HG02943 (cell line): ENCODE measurements around the gene IP6K3.

ENCODE experiments used
- ATAC-seq: cut with Tn5 transposase; IDR thresholded peaks from one replicate; pipeline ENCODE4 v1.9.1; 2021; ENCODE audit warnings: mild to moderate bottlenecking, low read depth, moderate library complexity; ENCODE audit not compliant: unreplicated experiment

Gene IP6K3

DNA sequence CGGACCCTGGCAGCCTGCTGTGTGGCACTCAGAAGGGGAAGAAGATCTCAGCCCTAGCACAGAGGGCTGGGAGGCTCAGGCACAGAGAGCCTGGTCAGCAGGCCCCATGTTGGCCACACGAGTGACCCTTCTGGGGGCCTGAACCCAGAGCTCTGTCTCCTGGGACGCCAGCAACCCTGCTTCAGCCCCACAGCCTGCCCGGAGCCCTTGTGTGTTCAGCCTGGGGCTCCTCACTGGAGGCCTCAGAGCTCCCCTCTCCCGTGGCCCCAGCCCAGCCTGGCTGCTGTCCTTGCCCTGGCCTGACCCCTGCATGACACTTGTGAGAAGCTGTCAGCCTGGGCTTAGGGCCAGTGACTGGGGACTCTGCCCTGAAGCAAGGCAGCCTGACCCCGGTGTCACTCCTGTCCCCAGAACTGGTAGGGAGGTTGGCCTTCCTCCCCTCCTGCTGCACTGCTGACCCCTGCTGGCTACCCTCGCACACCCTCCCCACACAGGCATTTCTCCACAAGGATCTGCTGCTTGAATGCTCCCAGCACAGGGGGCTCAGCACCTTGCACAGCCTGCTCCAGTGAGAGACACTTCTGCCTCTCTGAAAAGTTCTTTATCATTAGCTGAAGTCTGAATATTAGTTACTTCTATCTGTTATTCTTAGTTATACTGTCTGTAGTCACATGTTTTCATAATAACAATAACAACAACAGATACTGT is 15.4 kb upstream of the IP6K3 start:
- ATAC-seq, result no peak

DNA sequence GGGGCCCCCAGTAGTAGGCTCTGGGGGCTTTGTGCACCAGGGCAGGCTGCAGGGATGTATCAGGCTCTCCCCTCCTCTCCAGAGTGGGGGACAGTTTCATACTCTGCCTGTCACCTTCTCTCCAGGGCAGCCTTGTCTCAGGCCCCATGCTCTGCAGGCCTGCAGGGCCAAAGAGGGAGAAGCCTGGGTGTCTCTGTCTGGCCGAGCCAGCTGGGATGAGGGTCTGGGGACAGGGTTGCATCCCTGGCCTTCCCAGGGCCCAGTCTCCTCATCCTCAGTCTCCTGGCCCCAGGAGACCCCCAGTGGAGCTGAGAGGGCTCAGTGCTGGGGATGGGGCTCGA is 14.8 kb upstream of the IP6K3 start:
- no peak for ATAC-seq

DNA sequence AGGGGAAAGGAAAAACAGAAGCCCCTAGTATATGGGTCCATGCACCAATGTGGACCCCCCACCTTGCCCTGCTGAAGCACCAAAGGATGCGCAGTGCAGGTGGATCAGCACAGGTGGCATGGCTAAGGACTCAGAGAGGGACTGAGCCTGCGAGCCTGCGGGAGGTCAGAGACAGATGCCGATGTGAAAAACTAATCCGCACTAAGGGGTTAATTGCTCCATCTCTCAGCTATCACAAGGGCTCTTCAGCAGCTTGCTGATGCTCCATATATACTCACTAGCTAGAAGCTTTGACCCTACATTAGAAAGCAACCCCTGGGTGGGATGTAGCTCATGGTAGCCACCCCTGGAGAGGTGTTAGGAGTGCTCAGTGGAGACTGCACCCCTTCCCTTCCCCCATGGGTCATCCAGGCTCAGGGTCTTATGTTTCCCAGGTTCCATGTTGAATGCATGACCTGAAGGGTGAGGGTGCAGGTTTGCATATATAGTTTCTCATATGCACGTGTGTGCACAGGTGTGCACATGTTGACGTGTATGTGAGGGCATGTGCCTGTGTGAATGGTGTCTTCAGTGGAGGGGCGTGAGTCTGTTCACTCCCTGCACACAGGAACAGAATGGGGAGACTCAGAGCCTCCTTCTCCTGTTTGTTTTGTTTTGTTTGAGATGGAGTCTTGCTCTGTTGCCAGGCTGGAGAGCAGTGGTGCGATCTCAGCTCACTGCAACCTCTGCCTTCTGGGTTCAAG is 13.4 kb upstream of the IP6K3 start:
- ATAC-seq, result no peak

DNA sequence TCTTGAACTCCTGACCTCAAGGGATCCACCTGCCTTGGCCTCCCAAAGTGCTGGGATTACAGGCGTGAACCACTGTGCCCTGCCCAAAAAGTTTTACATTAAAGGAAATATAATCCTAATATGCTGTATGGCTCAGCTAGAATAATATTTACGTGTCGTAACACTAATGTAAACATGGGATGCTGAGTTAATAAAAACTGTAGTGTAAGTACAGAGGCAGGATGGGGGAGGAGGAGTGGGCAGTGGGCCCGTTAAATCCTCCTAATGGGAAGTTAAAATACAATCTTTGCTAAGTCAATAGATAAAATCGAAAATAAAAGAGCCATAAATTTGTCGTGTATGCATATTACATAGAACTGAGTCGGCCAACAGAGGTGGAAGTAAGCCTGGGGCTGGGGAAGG is 12.1 kb upstream of the IP6K3 start:
- ATAC-seq, result no peak

DNA sequence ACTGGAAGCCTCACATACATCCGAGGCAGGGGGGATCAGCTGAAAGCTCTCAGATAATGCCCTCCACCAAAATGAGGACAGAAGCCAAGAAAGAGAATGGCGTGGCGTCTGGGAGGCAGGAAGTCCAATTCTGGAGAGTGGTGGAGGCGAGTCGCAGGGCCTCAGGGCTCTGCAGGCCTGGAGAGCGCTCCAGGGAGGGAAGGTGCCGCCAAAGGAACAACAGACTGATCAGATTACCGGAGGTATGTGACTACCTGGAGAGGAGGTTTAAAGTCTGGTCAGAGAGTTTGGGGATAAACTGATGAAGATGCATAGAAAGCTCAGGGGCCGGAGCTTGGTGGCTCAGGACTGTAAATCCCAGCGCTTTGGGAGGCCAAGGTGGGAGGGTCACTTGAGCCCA is 11.2 kb upstream of the IP6K3 start:
- ATAC-seq, result no peak

DNA sequence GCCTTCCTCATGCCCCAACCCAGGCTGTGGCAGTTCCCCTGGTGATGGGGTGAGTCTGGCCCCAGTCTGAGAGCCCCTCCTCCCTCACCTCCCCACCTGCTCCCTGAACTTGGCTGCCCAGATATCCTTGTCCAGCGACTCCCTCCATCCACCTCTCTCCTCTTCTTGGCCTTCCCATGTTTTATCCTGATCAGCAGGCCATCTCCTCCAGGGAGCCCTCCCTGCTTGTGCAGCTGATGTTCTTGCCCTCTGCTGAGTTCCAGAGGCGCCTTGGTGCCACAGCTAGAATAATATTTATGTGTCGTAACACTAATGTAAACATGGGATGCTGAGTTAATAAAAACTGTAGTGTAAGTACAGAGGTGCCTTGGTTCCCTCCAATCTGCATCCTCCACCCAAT is 10.4 kb upstream of the IP6K3 start:
- no peak for ATAC-seq

DNA sequence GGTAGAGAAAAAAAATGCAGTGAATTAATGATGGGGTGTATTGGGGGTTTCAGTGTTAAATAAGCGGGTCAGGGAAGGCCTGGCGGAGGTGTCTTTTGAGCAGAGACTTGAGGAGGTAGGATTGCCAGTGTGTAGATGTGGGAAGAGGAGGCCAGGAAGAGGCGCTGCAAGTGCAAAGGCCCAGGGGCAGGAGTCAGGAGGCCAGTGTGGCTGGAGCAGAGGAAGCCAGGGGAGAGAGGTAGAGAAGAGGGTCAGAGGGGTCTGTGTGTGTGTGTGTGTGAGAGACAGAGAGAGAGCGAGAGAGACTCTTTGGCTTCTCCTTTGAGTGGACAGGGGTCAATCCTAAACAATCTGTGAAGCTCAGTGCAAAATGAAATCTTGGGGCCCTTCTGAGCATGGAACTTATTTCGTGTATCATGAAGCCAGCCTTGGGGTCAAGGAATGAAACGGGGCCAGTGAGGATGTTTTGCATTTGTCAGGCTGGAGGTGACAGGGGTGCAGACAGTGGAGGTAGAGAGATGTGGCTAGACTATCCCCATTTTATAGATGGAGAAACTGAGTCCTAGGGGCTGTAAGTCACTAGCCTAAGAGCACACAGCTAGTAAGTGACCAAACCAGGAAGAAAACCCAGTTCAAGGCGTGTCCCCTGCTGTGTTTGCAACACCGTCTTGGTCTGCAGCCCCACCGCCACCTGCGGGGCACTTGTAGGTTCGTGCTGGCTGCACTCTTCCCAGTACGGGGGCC is 9.7 kb upstream of the IP6K3 start:
- ATAC-seq, result no peak

DNA sequence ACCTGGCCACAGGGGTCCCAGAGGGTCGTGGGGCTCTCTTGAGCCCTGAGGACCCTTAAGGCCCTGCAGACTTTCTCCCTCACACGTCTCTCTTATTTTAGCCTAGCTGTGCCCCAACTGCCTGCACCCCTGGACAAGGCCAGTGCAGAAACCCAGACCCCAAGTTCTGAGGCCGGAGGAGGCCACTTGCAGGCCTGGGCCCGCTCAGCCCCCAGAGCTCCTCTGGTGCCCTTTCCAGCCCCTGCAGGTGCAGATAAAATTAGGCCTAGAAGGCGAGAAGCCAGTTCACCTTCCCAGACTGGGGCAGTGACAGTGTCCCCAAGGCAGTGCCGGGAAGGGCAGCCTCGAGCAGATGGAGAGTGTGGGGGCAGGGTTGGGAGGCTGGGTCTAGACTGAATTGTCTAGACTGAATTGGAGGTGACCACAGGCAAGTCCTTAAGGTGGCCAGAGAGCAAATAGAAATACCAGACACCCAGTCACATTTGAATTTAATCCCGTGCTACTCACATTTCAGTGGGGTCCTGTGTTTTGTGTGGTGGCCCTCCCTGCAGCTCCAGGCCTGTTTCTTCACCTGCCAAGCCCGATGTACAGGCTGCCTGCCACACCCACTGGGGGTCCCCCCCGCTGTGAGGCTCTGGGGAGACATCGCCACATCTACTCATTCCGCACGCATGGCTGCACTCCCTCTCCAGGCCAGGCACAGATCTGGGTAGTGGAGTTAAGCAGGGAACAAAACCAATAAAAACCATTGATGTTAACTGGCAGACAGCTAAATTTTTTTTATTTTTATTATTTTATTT is 8.6 kb upstream of the IP6K3 start:
- no peak for ATAC-seq

DNA sequence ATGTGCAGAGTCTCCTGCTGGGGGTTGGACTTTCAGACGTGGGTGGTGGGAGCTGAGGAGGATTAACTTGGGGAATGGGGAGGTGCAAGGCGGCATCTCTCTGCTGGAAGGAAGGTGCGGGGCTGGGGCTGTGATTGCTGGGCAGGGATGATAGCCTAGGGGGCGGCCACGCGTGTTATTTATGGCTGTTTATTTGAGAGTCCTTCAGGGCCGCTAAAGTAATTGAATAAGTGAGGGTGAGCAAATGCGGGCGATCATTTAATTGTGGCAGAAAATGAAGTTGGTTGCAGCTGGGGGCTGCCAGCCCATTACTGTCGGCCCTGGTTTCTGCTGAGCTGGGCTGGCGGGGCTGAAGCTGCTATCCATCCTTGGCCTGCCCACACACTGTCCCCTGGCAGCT is 7.5 kb upstream of the IP6K3 start:
- no peak for ATAC-seq

DNA sequence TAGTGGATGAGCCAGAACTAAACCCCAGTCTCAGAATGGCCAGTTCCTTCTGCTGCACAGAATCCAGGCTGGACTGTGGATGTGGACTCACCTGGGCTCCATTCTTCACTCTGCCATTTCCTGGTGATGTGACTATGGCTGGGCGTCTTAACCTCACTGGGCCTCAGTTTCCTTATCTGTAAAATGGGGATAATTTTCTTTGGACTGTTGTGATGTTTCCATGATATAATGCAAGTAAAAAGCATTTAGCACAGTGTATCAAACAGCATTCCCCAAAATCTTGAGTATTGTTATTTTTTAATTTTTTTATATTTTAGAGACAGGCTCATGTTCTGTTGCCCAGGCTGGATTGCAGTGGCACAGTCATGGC is 5.9 kb upstream of the IP6K3 start:
- no peak for ATAC-seq

DNA sequence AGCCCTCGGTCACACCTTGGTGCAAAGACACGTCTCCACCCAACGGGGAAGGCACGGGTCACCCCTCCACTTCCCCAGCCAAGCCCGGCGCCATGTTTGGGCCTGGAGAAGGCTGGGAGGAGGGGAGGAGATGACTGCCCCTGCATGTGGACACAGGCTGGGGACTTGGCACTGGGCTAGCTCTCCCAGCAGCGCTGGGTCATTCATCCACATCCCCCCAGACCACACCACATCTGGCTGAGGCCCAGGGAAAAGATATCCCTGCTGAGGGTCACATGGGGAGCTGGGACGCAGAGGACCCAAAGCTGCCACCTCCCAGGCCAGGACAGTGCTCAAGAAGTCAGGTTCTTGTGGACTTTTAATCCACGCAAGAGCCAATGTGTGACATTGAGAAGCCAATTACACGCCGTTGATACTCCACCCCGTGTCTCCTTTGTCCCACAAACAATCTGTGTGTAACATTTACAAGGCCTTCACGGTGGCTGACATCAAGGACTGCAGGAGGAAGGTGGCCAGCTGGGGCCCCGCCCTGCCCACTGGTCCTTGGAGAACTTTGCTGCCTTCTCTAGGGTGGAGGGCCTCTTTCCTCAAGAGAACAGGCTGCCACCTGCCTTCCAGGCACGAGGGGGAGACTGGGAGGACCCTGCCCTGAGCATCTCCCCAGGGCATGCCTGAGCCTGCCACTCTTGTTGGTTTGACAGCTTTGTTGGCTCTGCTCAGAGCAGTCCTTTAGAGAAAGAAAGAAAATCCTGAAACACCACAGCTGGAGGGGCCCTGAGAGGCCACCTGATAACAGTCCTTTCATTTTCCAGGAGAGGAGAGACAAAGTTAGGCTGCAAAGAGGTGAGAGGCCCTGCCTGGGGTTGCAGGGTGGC is 5.3 kb upstream of the IP6K3 start:
- ATAC-seq, result no peak

DNA sequence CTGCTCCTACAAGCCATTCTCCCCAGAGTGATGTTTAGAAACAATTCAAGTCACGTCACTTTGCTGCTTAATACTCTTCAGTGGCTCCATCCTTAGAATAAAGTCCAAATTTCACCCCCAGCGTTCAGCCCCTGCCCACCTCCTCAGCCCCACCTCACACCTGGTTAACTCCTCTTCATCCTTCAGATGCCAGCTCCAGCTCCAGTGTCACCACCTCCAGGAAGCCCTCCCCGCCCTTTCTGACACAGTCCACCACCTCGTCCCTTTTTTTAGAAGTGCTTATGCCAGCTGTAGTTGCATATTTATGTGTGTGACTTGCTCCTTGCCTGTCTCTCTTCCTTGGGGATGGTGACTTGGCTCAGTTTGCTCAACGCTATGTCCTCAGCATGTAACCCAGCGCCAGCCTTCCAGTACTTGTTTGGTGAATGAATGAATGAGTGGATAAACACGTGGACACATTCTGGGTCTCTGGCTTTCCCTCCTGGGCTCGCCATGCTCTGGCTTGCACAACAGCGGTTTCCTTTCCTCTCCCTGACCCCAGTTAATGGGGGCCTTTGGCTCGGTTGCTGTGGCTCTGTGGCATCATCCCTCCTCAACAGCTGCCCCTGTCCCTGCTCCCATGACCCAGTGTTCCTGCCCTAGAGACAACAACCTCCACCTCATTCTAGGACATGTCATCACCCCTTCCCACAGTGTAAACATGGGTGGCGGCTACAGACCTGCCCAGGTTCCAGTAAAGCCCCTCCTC is 3.7 kb upstream of the IP6K3 start:
- no peak for ATAC-seq

DNA sequence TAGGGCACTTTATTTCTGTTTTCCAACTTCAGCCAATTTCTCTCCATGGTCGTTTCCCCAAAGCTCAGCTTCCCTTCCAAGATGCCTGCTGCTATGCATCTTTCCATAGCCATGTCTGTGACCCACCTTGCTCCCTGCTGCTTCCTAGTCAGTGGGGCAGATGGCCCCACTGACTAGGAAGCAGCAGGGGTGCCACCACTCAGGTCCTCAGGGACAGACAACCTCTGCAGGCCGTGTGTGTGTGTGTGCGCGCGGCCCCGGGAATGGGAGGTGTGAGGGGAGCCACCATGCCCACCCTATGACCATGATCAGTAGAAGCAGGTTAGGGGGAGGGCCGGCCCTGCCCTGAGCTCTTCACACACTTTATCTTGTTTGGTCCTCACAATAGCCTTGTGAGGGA is 2.7 kb upstream of the IP6K3 start:
- no peak for ATAC-seq

DNA sequence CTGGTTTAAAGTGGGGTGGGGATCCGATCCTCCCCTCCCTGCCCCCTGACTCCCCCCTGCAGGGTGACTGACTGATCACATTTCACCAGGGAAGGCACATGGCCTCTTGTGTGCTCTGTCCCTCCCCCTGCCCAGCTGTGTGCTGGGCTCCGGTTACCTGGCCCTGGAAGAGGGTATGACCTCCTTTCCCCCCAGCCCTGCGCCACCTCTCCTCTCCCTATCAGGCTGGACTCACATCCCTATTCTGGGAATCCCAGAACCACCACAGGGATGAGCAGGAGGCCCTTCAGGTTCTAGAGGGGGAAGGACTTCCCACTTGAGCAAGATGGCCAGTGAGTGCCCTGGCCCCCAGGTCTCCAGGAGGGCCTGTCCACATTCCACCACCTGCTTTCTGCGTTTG is 2.1 kb upstream of the IP6K3 start:
- no peak for ATAC-seq

DNA sequence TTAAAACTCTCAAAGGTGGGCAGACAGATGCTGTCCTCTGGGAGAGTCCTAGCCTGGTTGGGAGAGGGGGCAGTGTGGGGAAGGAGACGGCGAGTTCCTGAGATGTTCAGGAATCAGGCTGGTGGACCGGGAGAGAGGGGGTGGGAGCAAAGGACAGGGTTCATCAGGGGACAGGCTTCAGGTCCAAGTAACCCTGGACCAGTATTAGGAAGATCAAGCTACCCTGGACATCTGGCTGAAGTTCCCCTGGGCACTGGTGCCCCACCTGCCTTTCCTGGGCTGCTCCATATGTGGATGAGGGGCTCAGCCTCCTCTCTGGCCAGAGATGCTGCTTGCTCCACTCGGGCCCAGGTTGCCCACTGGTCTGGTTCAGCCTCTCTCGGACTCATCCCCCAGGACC is 1.1 kb upstream of the IP6K3 start:
- ATAC-seq, result no peak

DNA sequence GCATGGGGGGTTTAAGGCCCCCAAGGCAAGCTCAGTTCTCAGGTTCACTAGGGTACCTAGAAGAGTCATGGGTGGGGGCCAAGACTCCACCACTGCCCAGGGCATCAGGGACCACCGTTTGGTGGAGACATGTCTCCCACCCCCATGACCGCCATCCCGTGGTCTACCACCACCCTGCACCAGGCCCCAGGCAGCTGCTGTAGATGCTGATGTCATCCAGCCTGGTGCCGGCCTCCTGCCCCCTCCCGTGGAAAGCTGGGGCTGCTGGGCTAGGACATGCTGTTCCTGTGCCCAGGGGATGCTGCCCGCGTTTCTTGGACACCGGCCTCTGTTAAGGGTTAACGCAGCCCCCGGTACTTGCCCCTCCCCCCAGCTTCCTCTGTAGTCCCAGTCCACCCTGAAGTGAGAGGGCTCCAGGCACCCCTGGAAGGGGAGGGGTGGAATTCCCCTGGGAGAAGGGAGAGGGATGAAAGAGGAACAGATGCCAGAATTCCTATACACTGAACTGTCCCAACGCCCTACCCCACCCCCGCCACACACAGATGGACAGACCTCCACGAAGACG is 587 bp downstream of the IP6K3 start:
- no peak for ATAC-seq

DNA sequence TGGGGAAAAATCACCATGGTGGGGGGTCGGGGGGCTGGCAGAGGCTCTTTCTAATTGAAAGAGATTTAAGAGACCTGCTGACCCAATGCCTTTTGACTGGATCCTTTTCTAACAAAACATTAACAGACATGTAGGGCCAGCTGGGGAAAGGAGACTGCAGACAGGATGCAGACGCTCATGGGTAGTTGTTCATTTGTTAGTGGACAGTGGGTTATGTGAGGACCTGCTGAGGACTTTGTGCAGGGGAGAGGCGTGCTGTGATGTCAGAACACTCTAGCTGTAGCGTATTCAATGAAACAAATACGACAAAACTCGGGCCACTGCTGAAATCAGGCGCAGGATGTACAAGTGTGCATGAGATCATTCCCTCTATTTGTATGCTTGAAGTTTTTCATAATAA is 1.2 kb downstream of the IP6K3 start:
- no peak for ATAC-seq

DNA sequence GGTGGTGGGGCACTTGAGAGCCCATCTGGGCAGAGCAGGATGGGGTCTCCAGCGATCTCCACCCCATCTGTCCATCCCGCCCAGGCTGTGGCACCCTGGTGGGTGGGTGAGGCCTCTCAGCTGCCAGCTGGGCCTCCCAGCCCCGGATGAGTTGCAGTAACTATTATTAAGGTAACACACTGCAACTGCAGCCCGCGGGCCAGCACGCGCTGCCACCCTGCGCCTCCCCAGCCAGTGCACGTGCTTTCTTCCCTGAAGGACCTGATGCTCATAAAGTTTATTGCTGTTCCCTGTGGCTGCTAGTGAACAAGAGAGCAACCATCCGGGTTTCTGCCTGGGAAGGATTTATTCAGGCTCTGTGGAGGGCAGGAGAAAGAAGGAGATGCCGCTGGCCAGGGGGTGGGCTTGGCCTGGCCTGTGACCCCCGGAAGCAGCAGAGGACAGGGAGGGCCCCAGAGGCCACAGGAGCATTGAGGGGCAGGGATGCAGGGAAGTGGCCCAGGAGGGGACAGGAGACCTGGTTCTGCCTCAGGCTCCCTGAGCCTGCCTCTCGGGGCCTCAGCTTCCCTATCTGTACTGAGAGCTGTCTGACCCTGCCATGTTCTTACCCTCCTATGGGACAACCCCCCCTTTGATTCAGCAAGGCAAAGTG is 1.7 kb downstream of the IP6K3 start:
- ATAC-seq, result no peak
